ENCODE measurements around the gene COL27A1. TPM values are rescaled to one million over a fixed set of nuclear protein-coding genes. Genes with fewer than 3 reads are reported as not detected.

Gene COL27A1
- total RNA-seq, 1 donor from 2014 or later, result 20.3 TPM

GRCh38 chr9:114233491-114234185 is 78.3 kb downstream of the COL27A1 start:
- DNase-seq (ENCODE audit: low read depth, low spot score), result no peak
- Mint-ChIP-seq H3K9me3 (no peaks in the 10 kb centered on the region), H3K36me3 (ENCODE audit: low read depth) (no peaks in the 10 kb centered on the region), H3K27ac (ENCODE audit: unreplicated experiment) (no peak overlapping the region), H3K27me3 (ENCODE audit: low read depth) (no peaks in the 10 kb centered on the region), H3K4me3 (no peak overlapping the region), H3K4me1 (peaks cover 27% of the 10 kb centered on the region)
- TF ChIP-seq CTCF (conservative IDR thresholded peaks at IDR 0.05), result no peak

- Mint-ChIP-seq H3K36me3 (ENCODE audit: low read depth) (no peaks in the 10 kb centered on the region), H3K27ac (ENCODE audit: unreplicated experiment) (no peak overlapping the region), H3K4me1 (peaks cover 16% of the 10 kb centered on the region), H3K9me3 (no peaks in the 10 kb centered on the region), H3K4me3 (no peak overlapping the region), H3K27me3 (ENCODE audit: low read depth) (no peaks in the 10 kb centered on the region)
- no peak for DNase-seq (ENCODE audit: low read depth, low spot score)
- TF ChIP-seq CTCF (conservative IDR thresholded peaks at IDR 0.05), result no peak
Measured at GRCh38 chr9:114235033-114235661, 79.8 kb downstream of the COL27A1 start.

DNA sequence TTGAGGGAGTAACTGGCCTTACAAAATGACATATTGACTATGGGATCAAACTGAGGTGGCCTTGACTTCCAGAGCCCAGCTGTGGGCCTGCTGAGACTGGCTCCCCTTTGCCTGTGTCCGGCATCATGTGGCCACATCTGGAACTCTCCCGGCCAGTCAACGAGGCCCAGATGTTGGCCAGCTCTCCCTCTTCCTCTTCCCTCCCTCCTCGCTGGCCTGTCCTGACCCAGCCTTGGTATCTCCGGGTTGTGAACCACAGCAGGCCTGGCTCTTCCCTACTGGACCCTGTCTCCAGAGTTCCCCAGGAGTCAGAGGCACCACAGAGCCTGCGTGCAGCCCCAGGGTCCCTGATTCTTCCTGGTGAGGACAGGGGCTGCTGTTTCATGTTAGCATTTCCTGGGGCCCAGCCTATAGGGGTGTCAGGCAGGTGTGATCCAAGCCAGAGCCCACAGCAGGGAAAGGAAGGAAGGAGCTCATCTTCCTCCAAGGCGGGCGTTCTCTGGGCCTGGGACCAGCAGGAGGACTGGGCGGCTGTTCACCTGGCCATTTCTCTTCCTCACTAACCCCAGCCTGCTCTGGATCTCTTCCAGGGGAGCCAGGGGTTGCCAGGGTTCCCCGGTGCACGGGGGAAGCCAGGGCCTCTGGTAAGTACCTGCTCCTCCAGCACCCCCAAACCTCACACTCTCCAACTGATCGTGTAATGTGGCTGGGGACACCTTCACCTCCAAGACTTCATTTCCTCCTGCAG is 81.2 kb downstream of the COL27A1 start:
- DNase-seq (ENCODE audit: low read depth, low spot score), result no peak
- Mint-ChIP-seq H3K4me3 (no peak overlapping the region), H3K27me3 (ENCODE audit: low read depth) (no peaks in the 10 kb centered on the region), H3K9me3 (no peaks in the 10 kb centered on the region), H3K27ac (ENCODE audit: unreplicated experiment) (no peak overlapping the region), H3K36me3 (ENCODE audit: low read depth) (no peaks in the 10 kb centered on the region), H3K4me1 (peaks cover 16% of the 10 kb centered on the region)
- no peak for TF ChIP-seq CTCF (conservative IDR thresholded peaks at IDR 0.05)

DNA sequence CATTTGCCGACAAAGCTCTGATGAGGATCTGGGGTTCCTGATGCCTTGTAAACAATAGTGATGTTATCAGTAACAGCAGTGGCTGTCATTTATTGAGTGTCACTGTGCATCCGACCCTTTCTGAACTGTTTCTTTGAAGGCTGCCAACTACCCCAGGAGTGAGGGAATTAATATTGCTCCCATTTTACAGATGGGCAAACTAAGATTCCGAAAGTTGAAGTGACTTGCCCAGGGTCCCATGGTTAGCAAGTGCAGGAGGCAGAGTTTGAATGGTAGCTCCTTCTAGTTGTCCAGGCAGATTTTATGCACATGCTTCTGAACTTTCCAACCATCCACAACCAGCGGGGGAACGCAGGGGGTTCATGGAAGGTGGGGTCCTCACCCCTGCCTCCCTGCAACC is 81.9 kb downstream of the COL27A1 start:
- no peak overlapping the region for H3K4me3 Mint-ChIP-seq
- no peak for TF ChIP-seq CTCF (conservative IDR thresholded peaks at IDR 0.05)
- no peaks in the 10 kb centered on the region for H3K36me3 Mint-ChIP-seq (ENCODE audit: low read depth)
- no peaks in the 10 kb centered on the region for H3K27me3 Mint-ChIP-seq (ENCODE audit: low read depth)
- no peaks in the 10 kb centered on the region for H3K9me3 Mint-ChIP-seq
- DNase-seq (ENCODE audit: low read depth, low spot score), result no peak
- H3K27ac Mint-ChIP-seq (ENCODE audit: unreplicated experiment), result no peak overlapping the region
- H3K4me1 Mint-ChIP-seq, result peaks cover 16% of the 10 kb centered on the region

- no peaks in the 10 kb centered on the region for H3K27me3 Mint-ChIP-seq (ENCODE audit: low read depth)
- peaks cover 18% of the 10 kb centered on the region for H3K4me1 Mint-ChIP-seq
- H3K9me3 Mint-ChIP-seq, result no peaks in the 10 kb centered on the region
- H3K27ac Mint-ChIP-seq (ENCODE audit: unreplicated experiment), result no peak overlapping the region
- H3K4me3 Mint-ChIP-seq, result no peak overlapping the region
- DNase-seq (ENCODE audit: low read depth, low spot score), result no peak
- H3K36me3 Mint-ChIP-seq (ENCODE audit: low read depth), result no peaks in the 10 kb centered on the region
- TF ChIP-seq CTCF (conservative IDR thresholded peaks at IDR 0.05), result no peak
Measured at GRCh38 chr9:114237781-114238180, 82.4 kb downstream of the COL27A1 start.
